ENCODE data around the gene AGMO. TPM values are rescaled to one million over a fixed set of nuclear protein-coding genes. Genes with fewer than 3 reads are reported as not detected.

The AGMO gene
- total RNA-seq = under 1 TPM in 1 of 2 donors, not detected in 1; 0.48 TPM

GRCh38 chr7:15561835-15562234 is at the start of gene AGMO:
Gene AGMO, minus strand, starts transcription at chr7:15562015.
- peak; percentile 69 for DNase-seq (ENCODE audit: low spot score)
- no peaks in the 10 kb centered on the region for H3K4me1 ChIP-seq
- no peaks in the 10 kb centered on the region for H3K36me3 ChIP-seq
- H3K9me3 ChIP-seq = no peaks in the 10 kb centered on the region
- TF ChIP-seq CTCF (IDR thresholded peaks at IDR 0.05) = peak in 1 of 2 donors; percentile 18
- peak within 1 kb of the TSS in 1 of 2 donors; percentile 10 for H3K4me3 ChIP-seq
- H3K27me3 ChIP-seq = no peaks in the 10 kb centered on the region
- peak within 1 kb of the TSS; percentile 30 to 63 for H3K27ac ChIP-seq

- Histone ChIP-seq H3K27ac (no peak overlapping the region), H3K4me3 (no peak overlapping the region), H3K4me1 (no peaks in the 10 kb centered on the region), H3K9me3 (no peaks in the 10 kb centered on the region), H3K36me3 (no peaks in the 10 kb centered on the region), H3K27me3 (no peaks in the 10 kb centered on the region)
- TF ChIP-seq CTCF (IDR thresholded peaks at IDR 0.05) = no peak
- no peak for DNase-seq (ENCODE audit: low spot score)
Observed at GRCh38 chr7:15610503-15610902, 48.7 kb upstream of the AGMO start.

- TF ChIP-seq CTCF (IDR thresholded peaks at IDR 0.05) = no peak
- DNase-seq (ENCODE audit: low spot score) = no peak
- Histone ChIP-seq H3K36me3 (no peaks in the 10 kb centered on the region), H3K27me3 (no peaks in the 10 kb centered on the region), H3K27ac (no peak overlapping the region), H3K4me3 (no peak overlapping the region), H3K9me3 (no peaks in the 10 kb centered on the region), H3K4me1 (no peaks in the 10 kb centered on the region)
Observed at GRCh38 chr7:15609287-15609686, 47.5 kb upstream of the AGMO start.

- Histone ChIP-seq H3K4me1 (no peaks in the 10 kb centered on the region), H3K27me3 (no peaks in the 10 kb centered on the region), H3K9me3 (no peaks in the 10 kb centered on the region), H3K4me3 (no peak overlapping the region), H3K27ac (no peak overlapping the region), H3K36me3 (no peaks in the 10 kb centered on the region)
- no peak for TF ChIP-seq CTCF (IDR thresholded peaks at IDR 0.05)
- no peak for DNase-seq (ENCODE audit: low spot score)
Observed at GRCh38 chr7:15607529-15608210, 45.9 kb upstream of the AGMO start.

- Histone ChIP-seq H3K36me3 (no peaks in the 10 kb centered on the region), H3K4me3 (no peak overlapping the region), H3K27me3 (no peaks in the 10 kb centered on the region), H3K9me3 (no peaks in the 10 kb centered on the region), H3K4me1 (no peaks in the 10 kb centered on the region), H3K27ac (no peak overlapping the region)
- TF ChIP-seq CTCF (IDR thresholded peaks at IDR 0.05) = no peak
- DNase-seq (ENCODE audit: low spot score) = no peak
Observed at GRCh38 chr7:15606561-15606960, 44.7 kb upstream of the AGMO start.

GRCh38 chr7:15604166-15604565 is 42.4 kb upstream of the AGMO start:
- Histone ChIP-seq H3K27ac (no peak overlapping the region), H3K4me1 (no peaks in the 10 kb centered on the region), H3K4me3 (no peak overlapping the region), H3K36me3 (no peaks in the 10 kb centered on the region), H3K9me3 (no peaks in the 10 kb centered on the region), H3K27me3 (no peaks in the 10 kb centered on the region)
- no peak for DNase-seq (ENCODE audit: low spot score)
- no peak for TF ChIP-seq CTCF (IDR thresholded peaks at IDR 0.05)

Data from right atrium auricular region (tissue), 2 donors.